Measurements from ENCODE around the gene ZNF653. TPM values are rescaled to one million over a fixed set of nuclear protein-coding genes. Genes with fewer than 3 reads are reported as not detected.

Gene ZNF653
- total RNA-seq, 2 experiments from 2014 or later = 14.1 to 21.5 TPM

DNA sequence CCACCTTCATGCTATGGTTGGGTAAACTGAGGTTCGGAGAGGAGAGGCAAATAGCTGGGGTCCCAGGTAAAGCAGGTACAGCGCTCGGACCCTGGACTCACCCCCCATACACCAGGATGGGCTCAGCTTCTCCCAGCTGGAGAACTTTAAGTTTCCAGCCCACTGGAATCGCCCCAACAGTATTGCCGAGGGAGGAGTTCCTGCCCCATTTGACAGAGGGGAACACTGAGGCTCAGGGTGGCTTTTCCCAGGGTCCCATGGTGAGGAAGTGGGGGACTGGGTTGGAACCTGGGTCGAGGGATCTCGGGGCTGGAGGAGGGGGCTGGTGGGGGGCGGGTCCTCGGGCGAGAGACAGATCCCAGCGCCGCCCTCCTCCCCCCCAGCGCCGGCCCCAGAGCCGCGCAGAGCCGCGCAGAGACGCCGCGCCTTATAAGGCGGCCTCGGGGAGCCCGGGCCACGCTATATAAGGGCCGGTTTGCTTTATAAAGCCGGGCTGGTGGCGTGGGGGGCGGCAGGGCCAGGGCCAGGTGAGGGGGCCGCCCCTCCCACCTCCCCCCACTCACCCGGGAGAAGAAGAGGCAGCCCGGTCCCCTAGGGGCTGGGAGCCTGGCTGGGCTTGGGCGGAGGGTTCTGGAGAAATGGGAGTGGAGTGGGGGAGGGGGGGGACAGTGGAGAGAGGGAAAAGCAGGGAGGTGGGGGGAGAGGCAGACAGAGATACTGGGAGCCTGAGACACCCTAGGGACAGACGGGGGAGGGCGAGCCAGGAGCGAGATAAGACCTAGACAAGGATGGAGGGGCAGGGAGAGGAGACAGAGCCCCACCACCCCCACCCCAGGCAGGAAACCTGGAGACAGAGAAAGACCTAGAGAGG lies 34.1 kb upstream of the ZNF653 start:
- ChIA-PET POLR2A (no interaction called here), CTCF (ENCODE audit: unreplicated experiment) (no interaction called here)
- BruUV-seq (replicated peaks) = no TSS peak

DNA sequence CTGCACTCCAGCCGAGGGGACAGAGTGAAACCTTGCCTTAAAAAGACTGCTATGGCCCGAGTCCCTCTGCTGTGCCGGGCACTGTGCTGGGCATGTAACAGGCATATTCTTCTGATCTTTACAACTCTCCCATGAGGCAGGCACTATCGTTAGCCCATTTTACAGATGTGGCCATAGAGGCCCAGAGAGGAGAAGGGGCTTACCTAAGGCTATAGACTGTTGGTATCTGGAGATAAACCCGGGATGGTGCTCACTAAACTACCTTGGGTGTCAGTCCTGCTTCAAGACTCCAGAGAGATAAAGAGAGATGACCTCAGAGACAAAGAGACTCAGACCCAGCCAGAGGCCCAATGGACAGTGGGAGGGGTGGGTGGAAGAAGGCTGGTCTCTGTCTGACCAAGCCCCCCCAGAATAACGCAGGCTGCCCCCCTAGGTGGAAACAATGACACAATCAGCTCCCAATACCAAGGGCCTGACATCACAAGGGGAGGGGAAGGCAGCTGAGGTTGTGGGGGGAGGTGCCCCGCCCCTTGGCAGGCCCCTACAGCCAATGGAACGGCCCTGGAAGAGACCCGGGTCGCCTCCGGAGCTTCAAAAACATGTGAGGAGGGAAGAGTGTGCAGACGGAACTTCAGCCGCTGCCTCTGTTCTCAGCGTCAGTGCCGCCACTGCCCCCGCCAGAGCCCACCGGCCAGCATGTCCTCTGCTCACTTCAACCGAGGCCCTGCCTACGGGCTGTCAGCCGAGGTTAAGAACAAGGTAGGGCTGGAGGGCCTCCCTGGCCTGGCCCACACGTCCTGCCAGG lies 32.8 kb upstream of the ZNF653 start, which contains the start of gene CNN1:
Gene CNN1, plus strand, starts transcription at position 620 of the 805 bp plus-strand sequence. Its CDS starts 77 bp downstream, at position 697.
- H4K20me1 ChIP-seq (ENCODE audit: insufficient read depth, low read length) = no peaks in the 10 kb centered on the region
- DNase-seq (ENCODE audit: low spot score) = no peak
- no peak within 1 kb of the TSS for H3K27ac ChIP-seq (ENCODE audit: low read depth, low read length, poor library complexity, severe bottlenecking)
- no peak within 1 kb of the TSS for H3K4me3 ChIP-seq (ENCODE audit: low read depth, low read length, poor library complexity, severe bottlenecking)
- no TSS peak for BruUV-seq (replicated peaks)
- intact Hi-C loops (cut with micrococcal nuclease; ENCODE audit: unreplicated experiment) = no loop called here
- no peak for TF ChIP-seq EZH2phosphoT487 (IDR thresholded peaks at IDR 0.05; ENCODE audit: borderline replicate concordance, low read depth, low read length)
- TF ChIP-seq, protein P1, sequence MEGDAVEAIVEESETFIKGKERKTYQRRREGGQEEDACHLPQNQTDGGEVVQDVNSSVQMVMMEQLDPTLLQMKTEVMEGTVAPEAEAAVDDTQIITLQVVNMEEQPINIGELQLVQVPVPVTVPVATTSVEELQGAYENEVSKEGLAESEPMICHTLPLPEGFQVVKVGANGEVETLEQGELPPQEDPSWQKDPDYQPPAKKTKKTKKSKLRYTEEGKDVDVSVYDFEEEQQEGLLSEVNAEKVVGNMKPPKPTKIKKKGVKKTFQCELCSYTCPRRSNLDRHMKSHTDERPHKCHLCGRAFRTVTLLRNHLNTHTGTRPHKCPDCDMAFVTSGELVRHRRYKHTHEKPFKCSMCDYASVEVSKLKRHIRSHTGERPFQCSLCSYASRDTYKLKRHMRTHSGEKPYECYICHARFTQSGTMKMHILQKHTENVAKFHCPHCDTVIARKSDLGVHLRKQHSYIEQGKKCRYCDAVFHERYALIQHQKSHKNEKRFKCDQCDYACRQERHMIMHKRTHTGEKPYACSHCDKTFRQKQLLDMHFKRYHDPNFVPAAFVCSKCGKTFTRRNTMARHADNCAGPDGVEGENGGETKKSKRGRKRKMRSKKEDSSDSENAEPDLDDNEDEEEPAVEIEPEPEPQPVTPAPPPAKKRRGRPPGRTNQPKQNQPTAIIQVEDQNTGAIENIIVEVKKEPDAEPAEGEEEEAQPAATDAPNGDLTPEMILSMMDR (conservative IDR thresholded peaks at IDR 0.05; ENCODE audit: low read length) = no peak
- H3K4me1 ChIP-seq (ENCODE audit: insufficient read depth, low read length, poor library complexity, severe bottlenecking) = peaks cover 18% of the 10 kb centered on the region
- ChIA-PET CTCF (ENCODE audit: unreplicated experiment) (no interaction called here), POLR2A (interaction anchor here (0.6 kb wide), 1 partner anchor 34 kb away, joined by 3 read pairs; no protein-coding TSS in a partner anchor)
- H3K9me3 ChIP-seq (ENCODE audit: low read length) = no peaks in the 10 kb centered on the region
- H3K79me2 ChIP-seq (ENCODE audit: insufficient read depth, low read depth, low read length) = no peaks in the 10 kb centered on the region
- H3K4me2 ChIP-seq (ENCODE audit: low read length) = no peak within 1 kb of the TSS
- no peaks in the 10 kb centered on the region for H3K9me2 ChIP-seq (ENCODE audit: insufficient read depth, low read length)
- H2AFZ ChIP-seq (ENCODE audit: low read length) = no peak within 1 kb of the TSS
- no peaks in the 10 kb centered on the region for H3K36me3 ChIP-seq (ENCODE audit: insufficient read depth, low read length)

More for the DNA sequence above, 34.1 kb upstream of the ZNF653 start:
- no peaks in the 10 kb centered on the region for H4K20me1 ChIP-seq (ENCODE audit: insufficient read depth, low read length)
- H3K36me3 ChIP-seq (ENCODE audit: insufficient read depth, low read length) = no peaks in the 10 kb centered on the region
- no peaks in the 10 kb centered on the region for H3K9me2 ChIP-seq (ENCODE audit: insufficient read depth, low read length)
- H3K4me1 ChIP-seq (ENCODE audit: insufficient read depth, low read length, poor library complexity, severe bottlenecking) = peaks cover 18% of the 10 kb centered on the region
- no peak overlapping the region for H3K27ac ChIP-seq (ENCODE audit: low read depth, low read length, poor library complexity, severe bottlenecking)
- no peak overlapping the region for H3K4me2 ChIP-seq (ENCODE audit: low read length)
- H3K79me2 ChIP-seq (ENCODE audit: insufficient read depth, low read depth, low read length) = no peaks in the 10 kb centered on the region
- no peak overlapping the region for H3K4me3 ChIP-seq (ENCODE audit: low read depth, low read length, poor library complexity, severe bottlenecking)
- intact Hi-C loops (cut with micrococcal nuclease; ENCODE audit: unreplicated experiment) = no loop called here
- TF ChIP-seq, protein P1 (conservative IDR thresholded peaks at IDR 0.05; ENCODE audit: low read length) = no peak
- no peak for TF ChIP-seq EZH2phosphoT487 (IDR thresholded peaks at IDR 0.05; ENCODE audit: borderline replicate concordance, low read depth, low read length)
- DNase-seq (ENCODE audit: low spot score) = no peak
- no peak overlapping the region for H2AFZ ChIP-seq (ENCODE audit: low read length)
- no peaks in the 10 kb centered on the region for H3K9me3 ChIP-seq (ENCODE audit: low read length)

Data from OCI-LY7 (cell line).